22Rv1 (cell line): Measurements from ENCODE around the gene UNK.

ENCODE experiments used
- CTCF ChIP-seq: fragments of 450-650 bp; IDR thresholded peaks from 2 replicates; pipeline ENCODE4 v1.5.1; 2017; ENCODE audit warnings: mild to moderate bottlenecking
- ZFX ChIP-seq: fragments of 450-650 bp; IDR thresholded peaks from 2 replicates; pipeline ENCODE4 v1.6.1; 2017; ENCODE audit warnings: antibody characterized with exemption, borderline replicate concordance

- TF ChIP-seq CTCF, result no peak
- TF ChIP-seq ZFX, result no peak
Observed at GRCh38 chr17:75740631-75741077, 44.0 kb upstream of the UNK start.
